Tibial artery (tissue), 4 donors: Measurements from ENCODE around the gene CD34.
A peak's percentile ranks its signal among the peaks of the same experiment; 100 is the strongest.

ENCODE experiments used
- DNase-seq, 2 donors: peaks; one replicate each; pipeline ENCODE4 v3.0.0-alpha.2; 2019
- H3K27ac ChIP-seq, 2 donors: fragments of 200-600 bp; sonication (generic) in 1 of 2; 1 replicate in 1 of 2; 2 replicates in 1 of 2; pipeline ENCODE4 v1.5.1; 2018 to 2019; ENCODE audit warnings: mild to moderate bottlenecking in 1 of 2
- H3K27me3 ChIP-seq, 2 donors: fragments of 200-600 bp; sonication (generic) in 1 of 2; one replicate each; pipeline versions ENCODE4 v1.5.1 to v1.6.0; 2016 to 2019
- H3K36me3 ChIP-seq, 3 donors: fragments of 200-600 bp; sonication (generic) in 2 of 3; one replicate each; pipeline ENCODE4 v1.5.1; 2016 to 2019; ENCODE audit warnings: mild to moderate bottlenecking in 2 of 3
- H3K4me1 ChIP-seq, 4 donors: fragments of 200-600 bp; sonication (generic) in 2 of 4; 1 replicate in 3 of 4; 2 replicates in 1 of 4; pipeline ENCODE4 v1.5.1; 2016 to 2019
- H3K4me3 ChIP-seq, 2 donors: fragments of 200-600 bp; sonication (generic) in 1 of 2; 1 replicate in 1 of 2; 2 replicates in 1 of 2; pipeline ENCODE4 v1.5.1; 2018 to 2019; ENCODE audit warnings: mild to moderate bottlenecking in 2 of 2
- H3K9me3 ChIP-seq, 3 donors: fragments of 200-600 bp; sonication (generic) in 1 of 3; one replicate each; pipeline ENCODE4 v1.5.1; 2016 to 2019
- intact Hi-C: fragments of 100-400 bp; cut with DNase I; formaldehyde crosslinking; loops from one replicate; pipeline ENCODE4 v1.15.0; 2023; ENCODE audit warnings: low total_unique reads
- TF ChIP-seq, protein P1 (sequence below), 2 experiments: fragments of 200-600 bp in 1 of 2; fragments of 450-650 bp in 1 of 2; IDR thresholded peaks; one replicate each; pipeline ENCODE4 v1.5.1; 2017 to 2019; ENCODE audit warnings: antibody characterized with exemption in 2 of 2, mild to moderate bottlenecking in 1 of 2, moderate library complexity in 1 of 2

Gene CD34

DNA sequence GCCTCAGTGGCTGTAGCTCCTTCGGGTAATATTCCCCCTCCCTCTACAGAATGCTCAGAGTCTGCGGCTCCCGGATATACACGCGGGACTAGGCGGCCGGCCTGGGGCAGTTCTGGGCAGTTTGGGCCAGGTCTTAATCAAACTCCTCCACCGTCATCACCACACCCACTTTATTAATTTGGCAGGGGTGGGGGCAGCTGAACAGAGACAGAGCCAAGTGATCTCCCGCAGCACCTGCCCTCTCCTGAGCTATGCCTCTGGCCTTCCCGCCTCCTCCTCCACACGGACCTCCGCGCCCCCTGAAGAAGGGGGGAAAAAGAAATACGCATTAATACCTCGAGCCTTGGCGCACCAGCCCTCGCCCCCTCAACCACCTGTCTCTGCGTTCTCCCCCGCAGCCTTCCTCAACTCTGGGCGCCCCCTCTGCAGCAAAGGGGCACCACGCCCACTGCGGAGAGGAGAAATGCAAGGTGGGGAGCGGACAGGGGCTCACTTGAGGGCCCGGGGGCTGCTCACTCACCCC, 42.6 kb downstream of the CD34 start:
- intact Hi-C loops, result loop anchor here (2.0 kb wide), 1 partner anchor 44 kb away; no protein-coding TSS in a partner anchor
- H3K4me1 ChIP-seq, result peaks cover 6 to 61% (median 47%) of the 10 kb centered on the region in 4 donors

DNA sequence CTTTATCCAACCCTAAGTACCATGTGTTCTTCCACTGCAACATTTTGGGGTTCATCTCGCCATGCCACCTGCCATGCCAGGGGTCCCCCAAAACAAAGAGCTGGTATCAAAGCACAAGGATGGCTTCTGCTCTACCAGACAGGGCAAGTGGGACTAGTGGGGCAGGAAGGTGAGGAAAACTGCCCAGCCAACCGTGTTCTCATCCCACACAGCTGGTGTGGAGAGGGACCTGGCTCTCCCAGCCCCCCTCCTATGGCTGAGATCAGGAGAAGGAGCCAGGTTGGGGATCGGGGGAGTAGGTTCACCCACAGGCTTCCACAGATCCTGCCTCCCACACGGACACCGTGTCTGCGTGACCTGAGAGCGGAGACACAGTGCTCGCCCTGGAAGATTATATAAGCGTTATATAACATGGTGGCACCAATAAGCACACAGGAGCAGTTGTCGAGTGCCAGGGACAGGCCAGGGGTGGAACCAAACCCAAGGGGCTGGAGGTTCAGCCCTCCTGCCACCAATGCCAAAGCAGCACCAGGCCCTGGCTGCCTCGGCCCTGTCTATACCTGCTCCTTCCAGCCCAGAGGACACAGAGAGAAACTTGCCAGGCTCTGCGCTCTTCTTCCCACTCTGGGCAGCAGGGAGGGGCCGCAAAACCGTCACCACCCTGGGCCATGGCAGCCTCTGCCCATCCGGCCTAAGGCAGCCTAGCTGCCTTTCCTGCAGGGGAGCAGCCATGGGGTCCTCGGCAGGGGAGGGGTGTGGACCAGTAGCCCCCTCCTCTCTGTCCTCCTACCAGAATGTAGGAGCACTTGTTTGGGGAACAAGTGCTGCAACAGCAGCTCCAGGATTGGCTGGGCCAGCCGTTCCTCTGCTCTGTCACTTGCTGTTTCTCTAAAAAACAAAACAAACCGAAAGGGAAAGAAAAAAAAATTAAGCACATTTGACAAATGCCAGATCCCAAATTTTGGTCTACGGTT, 43.5 kb downstream of the CD34 start:
- H3K4me1 ChIP-seq, result peaks cover 6 to 64% (median 48%) of the 10 kb centered on the region in 4 donors
- no peaks in the 10 kb centered on the region for H3K27me3 ChIP-seq
- H3K4me3 ChIP-seq, result peak overlapping the region; percentile 91 to 97
- intact Hi-C loops, result loop anchor here (2.0 kb wide), 1 partner anchor 43 kb away; no protein-coding TSS in a partner anchor
- TF ChIP-seq, protein P1, sequence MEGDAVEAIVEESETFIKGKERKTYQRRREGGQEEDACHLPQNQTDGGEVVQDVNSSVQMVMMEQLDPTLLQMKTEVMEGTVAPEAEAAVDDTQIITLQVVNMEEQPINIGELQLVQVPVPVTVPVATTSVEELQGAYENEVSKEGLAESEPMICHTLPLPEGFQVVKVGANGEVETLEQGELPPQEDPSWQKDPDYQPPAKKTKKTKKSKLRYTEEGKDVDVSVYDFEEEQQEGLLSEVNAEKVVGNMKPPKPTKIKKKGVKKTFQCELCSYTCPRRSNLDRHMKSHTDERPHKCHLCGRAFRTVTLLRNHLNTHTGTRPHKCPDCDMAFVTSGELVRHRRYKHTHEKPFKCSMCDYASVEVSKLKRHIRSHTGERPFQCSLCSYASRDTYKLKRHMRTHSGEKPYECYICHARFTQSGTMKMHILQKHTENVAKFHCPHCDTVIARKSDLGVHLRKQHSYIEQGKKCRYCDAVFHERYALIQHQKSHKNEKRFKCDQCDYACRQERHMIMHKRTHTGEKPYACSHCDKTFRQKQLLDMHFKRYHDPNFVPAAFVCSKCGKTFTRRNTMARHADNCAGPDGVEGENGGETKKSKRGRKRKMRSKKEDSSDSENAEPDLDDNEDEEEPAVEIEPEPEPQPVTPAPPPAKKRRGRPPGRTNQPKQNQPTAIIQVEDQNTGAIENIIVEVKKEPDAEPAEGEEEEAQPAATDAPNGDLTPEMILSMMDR (IDR thresholded peaks at IDR 0.05), result no peak
- H3K27ac ChIP-seq, result peak overlapping the region; percentile 94 to 99
- H3K9me3 ChIP-seq, result no peaks in the 10 kb centered on the region
- no peaks in the 10 kb centered on the region for H3K36me3 ChIP-seq
- peak; percentile 45 to 77 for DNase-seq

More for the DNA sequence above, 42.6 kb downstream of the CD34 start:
- Histone ChIP-seq H3K27ac (peak overlapping the region; percentile 94 to 99), H3K27me3 (no peaks in the 10 kb centered on the region), H3K4me3 (peak overlapping the region; percentile 91 to 97), H3K9me3 (no peaks in the 10 kb centered on the region), H3K36me3 (no peaks in the 10 kb centered on the region)
- DNase-seq, result peak; percentile 53 to 84
- TF ChIP-seq, protein P1 (IDR thresholded peaks at IDR 0.05), result no peak

DNA sequence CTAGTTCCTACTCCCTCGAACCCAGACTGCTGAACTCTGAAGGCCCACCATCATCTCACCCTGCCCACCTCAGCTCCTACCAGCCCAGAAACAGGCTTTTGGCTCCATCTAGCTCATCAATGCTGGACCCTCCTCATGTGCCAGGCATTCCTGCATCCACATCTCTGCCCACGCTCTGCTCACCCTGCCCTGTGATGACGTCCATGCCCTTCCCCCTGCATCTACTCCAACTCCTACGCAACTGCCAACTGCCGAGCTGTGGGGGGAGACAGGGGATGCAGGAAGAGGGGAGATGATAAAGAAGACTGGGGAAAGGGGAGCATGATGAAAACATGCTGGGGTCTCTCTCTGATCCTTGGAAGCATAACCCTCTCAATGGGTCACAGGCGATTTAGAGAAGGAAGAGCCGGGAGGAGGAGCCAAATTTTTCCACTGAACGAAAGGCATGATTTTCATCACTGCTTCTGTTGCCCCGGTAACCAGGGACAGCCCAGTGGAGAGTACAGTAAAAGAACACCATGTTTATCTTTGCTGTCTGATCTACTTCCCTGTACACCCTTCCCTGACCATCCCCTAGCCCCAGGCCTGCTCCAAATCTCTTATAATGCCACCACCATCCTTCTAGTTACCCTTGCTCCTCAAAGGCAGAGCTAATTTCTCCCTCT, 44.3 kb downstream of the CD34 start:
- DNase-seq, result peak; percentile 89 to 90
- H3K4me3 ChIP-seq, result peak overlapping the region; percentile 91 to 97
- TF ChIP-seq, protein P1 (IDR thresholded peaks at IDR 0.05), result no peak
- intact Hi-C loops, result no loop called here
- H3K4me1 ChIP-seq, result peaks cover 6 to 71% (median 52%) of the 10 kb centered on the region in 4 donors
- no peaks in the 10 kb centered on the region for H3K9me3 ChIP-seq
- peak overlapping the region; percentile 94 to 99 for H3K27ac ChIP-seq
- H3K36me3 ChIP-seq, result peaks cover 0 to 5% (median 0%) of the 10 kb centered on the region in 3 donors
- H3K27me3 ChIP-seq, result no peaks in the 10 kb centered on the region

DNA sequence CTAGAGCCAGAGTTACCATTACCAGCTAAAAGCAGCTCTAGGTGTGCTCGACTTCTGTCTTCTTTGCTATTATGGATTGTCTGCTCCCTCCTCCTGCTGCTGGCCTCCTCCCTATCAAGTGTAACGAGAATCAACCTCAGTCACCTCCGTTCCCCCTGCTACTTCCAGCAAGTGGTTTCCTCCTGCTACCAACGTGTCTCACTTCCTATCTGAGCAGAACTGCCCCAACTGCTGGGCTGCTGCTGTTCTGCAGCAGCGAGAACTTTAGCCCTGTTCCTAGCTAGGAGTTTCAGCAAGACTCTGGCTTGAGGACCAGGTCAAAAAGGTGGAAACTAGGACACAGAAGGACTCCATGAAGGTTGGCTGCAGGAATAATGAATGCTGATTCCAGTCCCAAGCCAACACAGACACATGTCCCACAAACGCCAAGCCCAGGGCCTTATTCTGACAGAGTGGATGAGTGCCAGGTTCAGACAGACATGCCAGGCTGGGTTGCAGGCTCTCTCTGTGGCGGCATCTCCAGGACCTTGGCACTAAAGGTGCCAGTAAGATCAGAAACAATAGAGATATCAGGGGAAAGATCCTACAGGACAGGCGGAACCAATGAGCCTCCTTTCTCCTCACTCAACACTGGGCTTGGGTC, 46.9 kb downstream of the CD34 start:
- TF ChIP-seq, protein P1 (IDR thresholded peaks at IDR 0.05), result no peak
- H3K27ac ChIP-seq, result peak overlapping the region; percentile 94 to 99
- no peak overlapping the region for H3K4me3 ChIP-seq
- DNase-seq, result no peak
- H3K4me1 ChIP-seq, result peaks cover 6 to 73% (median 55%) of the 10 kb centered on the region in 4 donors
- no peaks in the 10 kb centered on the region for H3K9me3 ChIP-seq
- intact Hi-C loops, result no loop called here
- no peaks in the 10 kb centered on the region for H3K27me3 ChIP-seq
- H3K36me3 ChIP-seq, result peaks cover 0 to 8% (median 5%) of the 10 kb centered on the region in 3 donors

DNA sequence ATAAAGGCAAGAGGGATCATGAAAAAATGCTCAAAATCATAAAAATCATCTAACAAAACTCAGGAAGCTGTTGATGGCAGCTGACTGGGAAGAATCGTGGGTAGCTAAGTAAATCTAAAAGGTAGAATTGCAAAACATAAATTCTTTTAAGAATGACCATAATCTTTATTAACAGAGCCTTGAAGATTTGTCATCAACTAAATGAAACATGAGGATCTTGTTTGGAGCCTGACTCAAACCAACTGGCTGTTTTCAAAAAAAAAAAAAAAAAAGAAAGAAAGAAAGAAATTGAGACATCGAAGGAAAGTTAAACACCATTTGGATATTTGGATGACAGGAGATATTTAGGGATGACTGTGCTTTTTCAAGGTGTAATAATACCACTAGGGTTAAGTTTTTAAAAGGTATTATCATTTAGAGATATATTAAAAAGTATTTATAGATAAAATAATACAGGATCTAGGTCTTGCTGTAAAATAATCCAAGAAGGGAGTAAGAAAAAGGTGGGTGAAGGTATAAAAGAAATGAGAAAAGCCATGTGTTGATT, 48.6 kb downstream of the CD34 start:
- H3K9me3 ChIP-seq, result no peaks in the 10 kb centered on the region
- intact Hi-C loops, result no loop called here
- no peak for DNase-seq
- no peaks in the 10 kb centered on the region for H3K27me3 ChIP-seq
- TF ChIP-seq, protein P1 (IDR thresholded peaks at IDR 0.05), result no peak
- H3K4me3 ChIP-seq, result no peak overlapping the region
- H3K36me3 ChIP-seq, result peaks cover 0 to 10% (median 5%) of the 10 kb centered on the region in 3 donors
- peaks cover 6 to 79% (median 54%) of the 10 kb centered on the region in 4 donors for H3K4me1 ChIP-seq
- H3K27ac ChIP-seq, result peak overlapping the region; percentile 4 to 24
